Body of pancreas (tissue), 4 donors: ENCODE measurements around the gene GPR3.

Experiments
- POLR2A ChIP-seq, 3 donors: fragments of 450-650 bp; IDR thresholded peaks; one replicate each; pipeline ENCODE4 v1.6.1; 2016; ENCODE audit warnings: antibody characterized with exemption in 3 of 3, mild to moderate bottlenecking in 2 of 3
- TF ChIP-seq, protein P1 (sequence below), 7 experiments: fragments of 450-650 bp in 4 of 7; fragments of 200-600 bp in 3 of 7; sonication (generic) in 3 of 7; IDR thresholded peaks; one replicate each; pipeline ENCODE4 v1.5.1; 2016 to 2019; ENCODE audit warnings: antibody characterized with exemption in 7 of 7

DNA sequence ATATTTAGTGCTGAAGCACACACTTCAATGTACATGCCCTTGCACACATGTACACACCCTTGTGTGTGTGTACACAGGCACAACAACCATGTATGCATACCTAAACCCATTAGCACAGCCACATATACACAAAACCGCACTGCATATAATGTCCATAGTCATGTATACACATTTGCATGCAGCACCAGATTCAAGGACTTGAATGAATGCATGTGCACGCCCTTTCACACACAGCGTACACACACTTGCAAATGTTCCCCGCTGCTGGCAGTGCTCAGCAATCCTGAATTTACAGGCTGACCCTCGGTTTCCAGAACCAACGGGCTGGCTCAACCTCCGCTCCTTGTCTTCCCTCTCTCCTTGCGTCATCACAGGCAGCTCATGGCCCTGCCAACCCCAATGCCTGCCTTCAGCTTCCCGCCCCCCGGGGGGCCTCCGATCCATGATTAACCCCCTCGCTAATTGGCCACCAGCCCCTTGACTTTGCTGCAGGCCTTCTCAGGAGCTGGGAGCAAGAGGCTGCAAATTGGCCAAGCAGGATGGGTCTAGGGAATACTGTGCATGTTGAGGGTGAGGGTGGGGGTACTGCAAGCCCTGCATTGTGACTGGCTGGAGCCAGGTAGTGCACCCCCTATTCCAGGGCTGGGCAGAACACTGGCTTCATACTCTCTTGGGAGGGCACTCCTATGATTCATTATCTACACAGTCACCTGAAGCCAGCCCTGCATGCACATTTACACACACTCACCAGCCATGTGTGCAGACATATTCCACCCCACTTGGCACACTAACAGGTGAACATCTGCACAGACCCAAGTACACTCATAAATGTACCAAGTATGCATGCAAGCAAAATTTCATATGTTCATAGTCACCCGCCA lies 7.9 kb downstream of the GPR3 start:
- no peak for TF ChIP-seq POLR2A (IDR thresholded peaks at IDR 0.05)
- TF ChIP-seq, protein P1, sequence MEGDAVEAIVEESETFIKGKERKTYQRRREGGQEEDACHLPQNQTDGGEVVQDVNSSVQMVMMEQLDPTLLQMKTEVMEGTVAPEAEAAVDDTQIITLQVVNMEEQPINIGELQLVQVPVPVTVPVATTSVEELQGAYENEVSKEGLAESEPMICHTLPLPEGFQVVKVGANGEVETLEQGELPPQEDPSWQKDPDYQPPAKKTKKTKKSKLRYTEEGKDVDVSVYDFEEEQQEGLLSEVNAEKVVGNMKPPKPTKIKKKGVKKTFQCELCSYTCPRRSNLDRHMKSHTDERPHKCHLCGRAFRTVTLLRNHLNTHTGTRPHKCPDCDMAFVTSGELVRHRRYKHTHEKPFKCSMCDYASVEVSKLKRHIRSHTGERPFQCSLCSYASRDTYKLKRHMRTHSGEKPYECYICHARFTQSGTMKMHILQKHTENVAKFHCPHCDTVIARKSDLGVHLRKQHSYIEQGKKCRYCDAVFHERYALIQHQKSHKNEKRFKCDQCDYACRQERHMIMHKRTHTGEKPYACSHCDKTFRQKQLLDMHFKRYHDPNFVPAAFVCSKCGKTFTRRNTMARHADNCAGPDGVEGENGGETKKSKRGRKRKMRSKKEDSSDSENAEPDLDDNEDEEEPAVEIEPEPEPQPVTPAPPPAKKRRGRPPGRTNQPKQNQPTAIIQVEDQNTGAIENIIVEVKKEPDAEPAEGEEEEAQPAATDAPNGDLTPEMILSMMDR (IDR thresholded peaks at IDR 0.05), result no peak
